Right lobe of liver (tissue), 6 donors: ENCODE data around the gene NCEH1. TPM values are rescaled to one million over a fixed set of nuclear protein-coding genes. Genes with fewer than 3 reads are reported as not detected.

ENCODE experiments used
- ATAC-seq, 4 donors: fragments of 200-7000 bp; cut with Tn5 transposase; one replicate each; pipeline ENCODE4 v1.9.1; 2020; ENCODE audit warnings: mild to moderate bottlenecking in 4 of 4, moderate library complexity in 4 of 4
- DNase-seq, 3 donors: peaks; one replicate each; pipeline ENCODE4 v3.0.0-alpha.2; 2020
- H3K27ac ChIP-seq, 3 donors: fragments of 200-600 bp; one replicate each; pipeline ENCODE4 v1.8.0; 2022
- H3K27me3 ChIP-seq, 2 donors: fragments of 200-600 bp; one replicate each; pipeline ENCODE4 v1.8.0; 2022
- H3K36me3 ChIP-seq, 4 donors: fragments of 200-600 bp; sonication (generic) in 1 of 4; one replicate each; pipeline versions ENCODE4 v1.5.1 to v1.8.0; 2017 to 2022; ENCODE audit warnings: control low read depth in 1 of 4
- H3K4me1 ChIP-seq, 4 donors: fragments of 200-600 bp; sonication (generic) in 1 of 4; one replicate each; pipeline versions ENCODE4 v1.5.1 to v1.8.0; 2017 to 2022; ENCODE audit warnings: control low read depth in 1 of 4
- H3K4me3 ChIP-seq, 3 donors: fragments of 200-600 bp; one replicate each; pipeline ENCODE4 v1.8.0; 2022
- H3K9me3 ChIP-seq, 4 donors: fragments of 200-600 bp; sonication (generic) in 1 of 4; one replicate each; pipeline versions ENCODE4 v1.5.1 to v1.8.0; 2017 to 2022; ENCODE audit warnings: control low read depth in 1 of 4
- POLR2A ChIP-seq: fragments of 450-650 bp; IDR thresholded peaks from one replicate; pipeline ENCODE4 v1.6.1; 2017; ENCODE audit warnings: antibody characterized with exemption, mild to moderate bottlenecking
- WGBS: methylation state at CpG from one replicate; pipeline ENCODE4 v1.1.6; 2018; ENCODE audit warnings: low coverage, low lambda C conversion rate; ENCODE audit not compliant: insufficient coverage; ENCODE audit errors: missing lambda C conversion rate; 5-methylcytosine and 5-hydroxymethylcytosine counted together
- intact Hi-C, 2 donors: fragments of 100-400 bp; cut with DNase I; formaldehyde crosslinking; loops; one replicate each; pipeline versions ENCODE4 v1.11.2 to v1.14.1; 2022
- total RNA-seq, 6 experiments: library from RNA; depleted of rRNA in 2 of 6; stranded (reverse); fragments of >200 nt in 2 of 6; fragmentation: NEBNext Ultra II Directional in 3 of 6; extraction: Animal tissue kit (Norgen Biotek cat#: 25700) in 3 of 6; gene quantifications; one replicate each; pipeline versions ENCODE4 v1.1.0 to v1.2.4, GENCODE V29; 2016 to 2023
- TF ChIP-seq, protein P1 (sequence below), 4 donors: fragments of 200-600 bp in 3 of 4; fragments of 450-650 bp in 1 of 4; IDR thresholded peaks; one replicate each; pipeline versions ENCODE4 v1.5.1 to v1.8.0; 2016 to 2022; ENCODE audit warnings: antibody characterized with exemption in 4 of 4, mild to moderate bottlenecking in 2 of 4
- donor health status: DM: no; HTN: yes; CAD: no.
- donor health status: DM: no; HTN: no; CAD: no.
- donor health status: DM: no; HTN: no; CAD: no.
- donor health status: DM: no; HTN: yes; CAD: no.
- donor health status: DM: no; HTN: yes; CAD: no.

The NCEH1 gene
- total RNA-seq, 6 experiments from 2014 or later: 1.5 to 13.0 (median 4.3) TPM

DNA sequence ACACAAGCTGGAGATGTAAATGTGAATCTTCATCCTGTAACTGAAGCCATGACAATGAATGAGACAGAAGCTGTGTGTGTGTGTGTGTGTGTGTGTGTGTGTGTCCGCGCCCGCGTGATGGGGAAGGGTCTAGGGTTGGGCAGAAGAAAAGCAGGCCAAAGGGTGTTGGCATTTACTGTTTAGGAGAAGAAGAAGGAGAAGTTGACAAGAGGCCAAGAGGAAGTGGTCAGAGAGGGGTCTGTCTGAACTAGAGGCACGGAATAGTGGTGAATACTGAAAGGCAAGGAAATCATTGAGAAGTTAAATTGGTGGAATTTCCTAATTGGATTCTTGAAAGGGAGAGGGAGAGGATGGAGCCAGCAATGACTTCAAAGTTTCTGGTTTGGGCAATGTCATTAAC is 5.6 kb upstream of the NCEH1 start:
- ATAC-seq: peak; percentile 20 to 62 (median 53)
- intact Hi-C loops: no loop called here
- TF ChIP-seq, protein P1, sequence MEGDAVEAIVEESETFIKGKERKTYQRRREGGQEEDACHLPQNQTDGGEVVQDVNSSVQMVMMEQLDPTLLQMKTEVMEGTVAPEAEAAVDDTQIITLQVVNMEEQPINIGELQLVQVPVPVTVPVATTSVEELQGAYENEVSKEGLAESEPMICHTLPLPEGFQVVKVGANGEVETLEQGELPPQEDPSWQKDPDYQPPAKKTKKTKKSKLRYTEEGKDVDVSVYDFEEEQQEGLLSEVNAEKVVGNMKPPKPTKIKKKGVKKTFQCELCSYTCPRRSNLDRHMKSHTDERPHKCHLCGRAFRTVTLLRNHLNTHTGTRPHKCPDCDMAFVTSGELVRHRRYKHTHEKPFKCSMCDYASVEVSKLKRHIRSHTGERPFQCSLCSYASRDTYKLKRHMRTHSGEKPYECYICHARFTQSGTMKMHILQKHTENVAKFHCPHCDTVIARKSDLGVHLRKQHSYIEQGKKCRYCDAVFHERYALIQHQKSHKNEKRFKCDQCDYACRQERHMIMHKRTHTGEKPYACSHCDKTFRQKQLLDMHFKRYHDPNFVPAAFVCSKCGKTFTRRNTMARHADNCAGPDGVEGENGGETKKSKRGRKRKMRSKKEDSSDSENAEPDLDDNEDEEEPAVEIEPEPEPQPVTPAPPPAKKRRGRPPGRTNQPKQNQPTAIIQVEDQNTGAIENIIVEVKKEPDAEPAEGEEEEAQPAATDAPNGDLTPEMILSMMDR (IDR thresholded peaks at IDR 0.05): no peak
- no peak for TF ChIP-seq POLR2A
- H3K4me3 ChIP-seq: no peak overlapping the region
- DNase-seq: peak in 2 of 3 donors; percentile 45 to 49
- H3K9me3 ChIP-seq: no peaks in the 10 kb centered on the region
- H3K36me3 ChIP-seq: no peaks in the 10 kb centered on the region
- 45% methylated on average over 5 of the region's 5 CpGs for WGBS
- peaks cover 0 to 3% (median 1%) of the 10 kb centered on the region in 4 donors for H3K4me1 ChIP-seq
- H3K27ac ChIP-seq: no peak overlapping the region
- H3K27me3 ChIP-seq: no peaks in the 10 kb centered on the region

- no peaks in the 10 kb centered on the region for H3K9me3 ChIP-seq
- H3K4me1 ChIP-seq: peaks cover 0 to 15% (median 3%) of the 10 kb centered on the region in 4 donors
- no peaks in the 10 kb centered on the region for H3K36me3 ChIP-seq
- intact Hi-C loops: no loop called here
- no peak for TF ChIP-seq POLR2A
- TF ChIP-seq, protein P1 (IDR thresholded peaks at IDR 0.05): no peak
- no peak for DNase-seq
- WGBS: 77% methylated on average over 3 of the region's 3 CpGs
- no peak overlapping the region for H3K27ac ChIP-seq
- H3K4me3 ChIP-seq: no peak overlapping the region
- no peaks in the 10 kb centered on the region for H3K27me3 ChIP-seq
- no peak for ATAC-seq
Measured at GRCh38 chr3:172713316-172713715, 2.4 kb upstream of the NCEH1 start.

- H3K4me3 ChIP-seq: peak overlapping the region; percentile 68 to 91 (median 88)
- no peak for TF ChIP-seq POLR2A
- TF ChIP-seq, protein P1 (IDR thresholded peaks at IDR 0.05): no peak
- peak overlapping the region; percentile 71 to 80 (median 76) for H3K27ac ChIP-seq
- DNase-seq (no peak), ATAC-seq (peak; percentile 12 to 26 (median 20))
- no peaks in the 10 kb centered on the region for H3K27me3 ChIP-seq
- no peaks in the 10 kb centered on the region for H3K36me3 ChIP-seq
- intact Hi-C loops: no loop called here
- WGBS: 5% methylated on average over 2 of the region's 2 CpGs
- no peaks in the 10 kb centered on the region for H3K9me3 ChIP-seq
- H3K4me1 ChIP-seq: peaks cover 0 to 15% (median 3%) of the 10 kb centered on the region in 4 donors
Measured at GRCh38 chr3:172711454-172711795, 558 bp upstream of the NCEH1 start.

DNA sequence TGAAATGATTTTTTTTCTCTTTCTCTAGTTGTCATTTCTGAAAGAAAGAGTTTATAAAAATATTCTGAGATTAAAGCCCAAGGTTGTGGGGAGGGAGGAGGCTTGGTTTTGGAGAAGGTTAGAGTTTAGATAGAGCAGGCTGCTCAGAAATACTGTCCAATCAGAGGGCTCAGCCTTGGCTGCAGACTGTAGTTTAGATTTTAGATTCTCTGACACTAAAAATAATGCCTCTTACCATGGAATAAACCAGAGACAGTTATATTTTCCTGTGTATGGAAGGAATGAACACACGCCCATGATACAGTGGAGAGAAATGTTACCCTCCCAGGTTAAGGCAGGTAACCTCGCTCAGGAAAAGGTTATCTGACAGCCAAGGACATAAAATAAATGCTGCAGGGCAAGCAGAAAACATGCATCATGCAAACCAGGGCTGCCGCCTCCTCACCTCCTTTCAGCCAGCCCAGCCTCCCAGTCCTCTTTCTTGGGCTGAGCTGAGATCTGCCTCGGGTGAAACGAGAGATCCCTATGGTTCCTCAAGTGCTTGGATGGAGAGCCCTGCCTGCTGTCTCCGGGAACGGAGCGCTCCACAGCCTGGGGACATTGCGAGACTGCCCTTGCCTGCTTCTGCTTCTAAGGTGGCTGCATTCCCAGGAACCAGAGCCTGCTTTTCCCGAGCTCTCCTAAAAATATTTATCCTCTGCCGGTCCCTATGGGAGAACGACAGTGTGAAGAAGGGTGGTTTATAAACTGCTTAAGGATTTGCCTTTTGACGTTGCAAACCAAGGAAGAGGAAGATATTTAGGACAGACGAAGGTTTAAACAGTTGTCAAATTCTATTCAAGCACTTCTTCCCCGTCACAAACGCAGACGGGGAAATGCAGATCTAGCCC is 848 bp downstream of the NCEH1 start:
- under 1% methylated on average over 17 of the region's 17 CpGs for WGBS
- intact Hi-C loops: no loop called here
- peaks cover 0 to 15% (median 3%) of the 10 kb centered on the region in 4 donors for H3K4me1 ChIP-seq
- no peaks in the 10 kb centered on the region for H3K27me3 ChIP-seq
- H3K4me3 ChIP-seq: peak overlapping the region; percentile 68 to 91 (median 88)
- DNase-seq (peak; percentile 30 to 67 (median 48)), ATAC-seq (peak; percentile 28 to 46 (median 44))
- no peak for TF ChIP-seq POLR2A
- TF ChIP-seq, protein P1 (IDR thresholded peaks at IDR 0.05): no peak
- no peaks in the 10 kb centered on the region for H3K36me3 ChIP-seq
- no peaks in the 10 kb centered on the region for H3K9me3 ChIP-seq
- peak overlapping the region; percentile 71 to 80 (median 76) for H3K27ac ChIP-seq
